Heart left ventricle (tissue), 16 donors: ENCODE results near the gene CRY2. TPM values are rescaled to one million over a fixed set of nuclear protein-coding genes. Genes with fewer than 3 reads are reported as not detected.

Experiments
- ATAC-seq, 4 donors: fragments of 200-7000 bp; cut with Tn5 transposase; one replicate each; pipeline ENCODE4 v1.9.1; 2020 to 2022; ENCODE audit warnings: moderate library complexity in 4 of 4, mild to moderate bottlenecking in 3 of 4, moderate number of reproducible peaks in 1 of 4
- DNase-seq, 5 donors: peaks; one replicate each; pipeline ENCODE4 v3.0.0-alpha.2; 2020
- H3K27ac ChIP-seq, 12 donors: fragments of 200-600 bp; sonication (generic) in 4 of 12; one replicate each; pipeline versions ENCODE4 v1.5.0 to v1.8.0; 2016 to 2022; ENCODE audit warnings: mild to moderate bottlenecking in 2 of 12
- H3K27me3 ChIP-seq, 9 donors: fragments of 200-600 bp; sonication (generic) in 2 of 9; one replicate each; pipeline versions ENCODE4 v1.5.1 to v1.8.0; 2016 to 2022; ENCODE audit warnings: mild to moderate bottlenecking in 3 of 9
- H3K36me3 ChIP-seq, 9 donors: fragments of 200-600 bp; sonication (generic) in 2 of 9; one replicate each; pipeline versions ENCODE4 v1.5.0 to v1.8.0; 2018 to 2022; ENCODE audit warnings: mild to moderate bottlenecking in 2 of 9
- H3K4me1 ChIP-seq, 12 donors: fragments of 200-600 bp; sonication (generic) in 4 of 12; one replicate each; pipeline versions ENCODE4 v1.5.0 to v1.8.0; 2016 to 2022; ENCODE audit warnings: mild to moderate bottlenecking in 3 of 12
- H3K4me3 ChIP-seq, 12 donors: fragments of 200-600 bp; sonication (generic) in 4 of 12; one replicate each; pipeline versions ENCODE4 v1.5.0 to v1.8.0; 2017 to 2022; ENCODE audit warnings: mild to moderate bottlenecking in 9 of 12, moderate library complexity in 4 of 12
- H3K9me3 ChIP-seq, 12 donors: fragments of 200-600 bp; sonication (generic) in 4 of 12; one replicate each; pipeline versions ENCODE4 v1.5.0 to v1.8.0; 2016 to 2022; ENCODE audit warnings: mild to moderate bottlenecking in 1 of 12
- CTCF ChIP-seq, 12 donors: fragments of 200-600 bp; sonication (generic) in 4 of 12; IDR thresholded peaks; one replicate each; pipeline versions ENCODE4 v1.5.0 to v1.8.0; 2018 to 2022; ENCODE audit warnings: antibody characterized with exemption in 12 of 12, mild to moderate bottlenecking in 5 of 12
- POLR2A ChIP-seq, 2 donors: fragments of 450-650 bp; IDR thresholded peaks; one replicate each; pipeline ENCODE4 v1.6.1; 2017; ENCODE audit warnings: antibody characterized with exemption in 2 of 2, mild to moderate bottlenecking in 2 of 2, moderate library complexity in 2 of 2
- WGBS, 4 donors: extraction: QIAGEN DNeasy Blood & Tissue Kit in 2 of 4; methylation state at CpG; one replicate each; pipeline versions ENCODE4 v1.1.5 to v1.1.7; 2013 to 2018; 5-methylcytosine and 5-hydroxymethylcytosine counted together
- intact Hi-C, 10 donors: fragments of 100-400 bp; cut with DNase I; formaldehyde crosslinking; loops; one replicate each; pipeline versions ENCODE4 v1.11.1 to v1.14.2; 2022
- polyA plus RNA-seq, 2 donors: library from polyadenylated mRNA; stranded (reverse); fragments of 200-250 nt; gene quantifications; one replicate each; pipeline ENCODE4 v1.2.3, GENCODE V29; 2013
- total RNA-seq, 9 donors: library from RNA; depleted of rRNA in 2 of 9; stranded (reverse); fragments of >200 nt in 2 of 9; fragmentation: NEBNext Ultra II Directional in 3 of 9; extraction: Animal tissue kit (Norgen Biotek cat#: 25700) in 3 of 9; gene quantifications; one replicate each; pipeline versions ENCODE4 v1.1.0 to v1.2.4, GENCODE V29; 2016 to 2023
- donor health status: ischemic (EF 13 %, LVEDD 7.1; RV severe dilation, severe dysfunction).
- donor health status: healthy with polysubstance abuse.
- donor health status: DM: no; HTN: yes; CAD: no.
- donor health status: DM: no; HTN: no; CAD: no.
- donor health status: ischemic (EF 25% LVEDD 6.9; RV normal size, moderate dysfunction).
- donor health status: ischemic (EF 25% LVEDD 5.7; RV mildly dilated, moderate dysfunction).
- donor health status: healthy.
- donor health status: DM: yes; HTN: yes; CAD: no.
- donor health status: ischemic (EF 35%, LVEDD 5.7; RV mildly dilated, moderate dysfunction).
- donor health status: nonischemic (EF 11% LVEDD 7.7; RV severe dilation, severe dysfunction).
- donor health status: DM: yes; HTN: yes; CAD: no.
- donor health status: PGD.
- donor health status: ischemic (EF 29% LVEDD 5.4; RV normal size, mild dysfunction).
- donor health status: nonischemic (EF 23%, LVEDD 6.1; RV moderate dilation, normal function).

The CRY2 gene
- total and polyA plus RNA-seq, 11 donors = 23.2 to 132 (median 70.3) TPM

GRCh38 chr11:45843158-45843924, 3.9 kb upstream of the CRY2 start:
- WGBS, 4 donors = 17 to 19% (median 18%) methylated on average over 22 of the region's 22 CpGs
- ATAC-seq (peak in 3 of 4 donors; percentile 22 to 39 (median 36)), DNase-seq (peak; percentile 87 to 92 (median 90))
- Histone ChIP-seq H3K27ac (peak overlapping the region in 6 of 12 donors; percentile 4 to 69 (median 30)), H3K27me3 (no peaks in the 10 kb centered on the region), H3K9me3 (no peaks in the 10 kb centered on the region), H3K36me3 (no peaks in the 10 kb centered on the region), H3K4me3 (peak overlapping the region in 6 of 12 donors; percentile 4 to 36 (median 24)), H3K4me1 (peaks cover 0 to 26% (median 13%) of the 10 kb centered on the region in 12 donors)
- TF ChIP-seq POLR2A (IDR thresholded peaks at IDR 0.05) (no peak), CTCF (IDR thresholded peaks at IDR 0.05) (peak; percentile 87 to 99 (median 94))
- intact Hi-C loops = loop anchor here in 8 of 10 donors (2.0 to 10.0 kb wide), 7 partner anchors 36 to 271 kb away; partner anchors contain the start of gene SLC35C1 (in 2 of the 8)

DNA sequence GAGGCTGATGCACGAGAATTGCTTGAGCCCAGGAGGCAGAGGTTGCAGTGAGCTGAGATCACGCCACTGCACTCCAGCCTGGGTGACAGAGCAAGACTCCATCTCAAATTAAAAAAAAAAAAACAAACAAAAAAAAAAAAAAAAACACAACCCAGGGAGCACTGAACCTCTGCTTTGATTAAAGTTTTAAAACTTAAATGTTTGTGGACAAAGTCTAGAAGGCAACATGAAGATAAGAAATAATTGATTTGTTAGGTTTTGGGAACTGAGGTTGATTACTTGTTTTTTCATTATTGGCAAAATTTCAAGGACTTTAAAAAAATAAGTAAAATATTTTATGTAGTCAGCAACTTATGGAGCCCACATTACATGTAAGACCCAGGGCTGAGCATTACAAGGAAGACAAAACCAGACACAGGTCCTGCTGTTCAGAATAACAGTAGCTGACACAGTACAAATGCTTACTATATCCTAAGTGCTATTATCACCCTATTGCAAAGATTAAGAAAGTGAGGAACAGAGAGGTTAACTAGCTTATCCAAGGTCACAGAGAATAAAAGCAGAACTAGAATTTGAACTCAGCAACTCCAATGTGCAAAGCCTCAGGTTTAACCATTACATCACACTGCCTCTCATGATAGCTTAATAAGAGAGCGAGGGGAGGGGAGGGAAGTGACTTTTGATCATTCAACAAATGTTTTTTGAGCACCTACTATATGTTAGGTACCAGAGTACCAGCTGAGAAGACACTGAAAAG, 2.3 kb upstream of the CRY2 start:
- ATAC-seq (no peak), DNase-seq (no peak)
- intact Hi-C loops = loop anchor here (5.0 to 10.0 kb wide), 5 partner anchors 38 to 270 kb away; partner anchors contain the start of genes PEX16 (in 3 of the 10) and SLC35C1 (in 2 of the 10)
- 89 to 93% (median 91%) methylated on average over 3 of the region's 3 CpGs for WGBS, 4 donors
- Histone ChIP-seq H3K9me3 (no peaks in the 10 kb centered on the region), H3K27ac (no peak overlapping the region), H3K4me1 (peaks cover 0 to 43% (median 27%) of the 10 kb centered on the region in 12 donors), H3K4me3 (no peak overlapping the region), H3K36me3 (no peaks in the 10 kb centered on the region), H3K27me3 (no peaks in the 10 kb centered on the region)
- TF ChIP-seq POLR2A (IDR thresholded peaks at IDR 0.05) = no peak
- no peak for TF ChIP-seq CTCF (IDR thresholded peaks at IDR 0.05)

- DNase-seq (no peak), ATAC-seq (no peak)
- 86 to 91% (median 89%) methylated on average over 4 of the region's 4 CpGs for WGBS, 4 donors
- Histone ChIP-seq H3K4me3 (peak overlapping the region in 2 of 12 donors; percentile 88 to 89), H3K9me3 (no peaks in the 10 kb centered on the region), H3K36me3 (peaks cover 0 to 2% (median 0%) of the 10 kb centered on the region in 9 donors), H3K27me3 (no peaks in the 10 kb centered on the region), H3K27ac (peak overlapping the region in 11 of 12 donors; percentile 88 to 99 (median 96)), H3K4me1 (peaks cover 5 to 55% (median 37%) of the 10 kb centered on the region in 12 donors)
- TF ChIP-seq POLR2A (IDR thresholded peaks at IDR 0.05) = no peak
- TF ChIP-seq CTCF (IDR thresholded peaks at IDR 0.05) = no peak
- intact Hi-C loops = loop anchor here in 9 of 10 donors (2.0 to 10.0 kb wide), 7 partner anchors 39 to 269 kb away; partner anchors contain the start of genes PEX16 (in 3 of the 9) and SLC35C1 (in 2 of the 9)
These were observed 1.1 kb upstream of the CRY2 start for GRCh38 chr11:45846174-45846675.
